OCI-LY7 (cell line): ENCODE results near the gene ZNF462.

Experiments used
- CTCF ChIP-seq: fragments of 200-600 bp; sonication (generic); conservative IDR thresholded peaks from 2 replicates; pipeline ENCODE4 v1.5.1; 2014; ENCODE audit warnings: mild to moderate bottlenecking, antibody characterized with exemption, low read length, moderate library complexity, mixed read lengths
- EZH2phosphoT487 ChIP-seq: fragments of 200-600 bp; sonication (generic); IDR thresholded peaks from 2 replicates; pipeline ENCODE4 v1.6.1; 2018; ENCODE audit warnings: low read depth, borderline replicate concordance, mild to moderate bottlenecking, mixed run types, antibody characterized with exemption, low read length, moderate library complexity, mixed read lengths

GRCh38 chr9:106896695-106897094 lies 33.7 kb downstream of the ZNF462 start:
- TF ChIP-seq CTCF, result no peak
- TF ChIP-seq EZH2phosphoT487, result no peak
